SK-N-SH (cell line): ENCODE results near the gene CCDC167. TPM values are rescaled to one million over a fixed set of nuclear protein-coding genes. Genes with fewer than 3 reads are reported as not detected.

Source experiments
- CTCF ChIA-PET: fragments of 300-600, 350-600 bp; formaldehyde crosslinking; extraction: SDS; loops from one replicate; lab custom pipeline; 2021; lab: Yijun Ruan, JAX
- POLR2A ChIA-PET: fragments of 350-600 bp; sonication (Branson Sonifier 250); formaldehyde crosslinking; extraction: SDS; loops from one replicate; lab custom pipeline; 2020; ENCODE audit warnings: antibody characterized with exemption, inconsistent platforms; lab: Yijun Ruan, JAX
- DNase-seq: peaks from one replicate; pipeline ENCODE4 v3.0.0; 2012
- H2AFZ ChIP-seq: fragments of 200-600 bp; sonication (generic); 2 replicates; pipeline ENCODE4 v1.8.1; 2016; ENCODE audit warnings: antibody characterized with exemption, mild to moderate bottlenecking, low read depth
- H3F3A ChIP-seq: fragments of 200-600 bp; sonication (generic); replicated peaks from 2 replicates; pipeline ENCODE3; 2016; ENCODE audit warnings: antibody characterized with exemption, mild to moderate bottlenecking; ENCODE audit not compliant: insufficient read depth
- H3K27ac ChIP-seq, 2 experiments: fragments of 200-500 bp in 1 of 2; fragments of 200-600 bp in 1 of 2; sonication (Bioruptor generic) in 1 of 2; sonication (generic), shearing (Covaris generic) in 1 of 2; 2 replicates each; pipeline versions ENCODE4 v1.5.1 to v1.6.1; 2014 to 2016; ENCODE audit warnings: low read depth in 2 of 2, inconsistent platforms in 1 of 2, low read length in 1 of 2, mild to moderate bottlenecking in 1 of 2, mixed read lengths in 1 of 2
- H3K27me3 ChIP-seq: fragments of 200-600 bp; sonication (generic), shearing (Covaris generic); 2 replicates; pipeline ENCODE4 v1.6.1; 2016; ENCODE audit warnings: mixed run types; ENCODE audit not compliant: insufficient read depth
- H3K36me3 ChIP-seq, 2 experiments: fragments of 200-500 bp in 1 of 2; fragments of 200-600 bp in 1 of 2; sonication (Bioruptor generic) in 1 of 2; sonication (generic) in 1 of 2; replicated peaks in 1 of 2; 2 replicates each; pipeline versions ENCODE3 to v1.5.1; 2014 to 2016; ENCODE audit warnings: low read length in 1 of 2, mild to moderate bottlenecking in 1 of 2; ENCODE audit not compliant: insufficient read depth in 2 of 2, control insufficient read depth in 1 of 2
- H3K4me1 ChIP-seq, 2 experiments: fragments of 200-500 bp in 1 of 2; fragments of 200-600 bp in 1 of 2; sonication (Bioruptor generic) in 1 of 2; sonication (generic), shearing (Covaris generic) in 1 of 2; 2 replicates each; pipeline versions ENCODE4 v1.5.1 to v1.6.1; 2014 to 2016; ENCODE audit warnings: low read depth in 1 of 2, low read length in 1 of 2, mixed run types in 1 of 2; ENCODE audit not compliant: insufficient read depth in 2 of 2, control insufficient read depth in 1 of 2
- H3K4me2 ChIP-seq: fragments of 200-600 bp; sonication (generic), shearing (Covaris generic); 2 replicates; pipeline ENCODE4 v1.6.1; 2017; ENCODE audit warnings: mixed run types
- H3K4me3 ChIP-seq, 2 experiments: fragments of 200-500 bp in 1 of 2; fragments of 200-600 bp in 1 of 2; sonication (Bioruptor generic) in 1 of 2; sonication (generic), shearing (Covaris generic) in 1 of 2; 2 replicates each; pipeline versions ENCODE4 v1.5.1 to v1.8.1; 2014 to 2016; ENCODE audit warnings: low read depth in 2 of 2, inconsistent platforms in 1 of 2, low read length in 1 of 2, mild to moderate bottlenecking in 1 of 2, mixed read lengths in 1 of 2, moderate library complexity in 1 of 2
- H3K79me2 ChIP-seq: fragments of 200-600 bp; sonication (generic); 2 replicates; pipeline ENCODE4 v1.8.1; 2017; ENCODE audit warnings: mild to moderate bottlenecking; ENCODE audit not compliant: insufficient read depth
- H3K9ac ChIP-seq: fragments of 200-600 bp; sonication (generic); 2 replicates; pipeline ENCODE4 v1.6.1; 2017; ENCODE audit warnings: mixed run types
- H3K9me2 ChIP-seq: fragments of 200-600 bp; sonication (generic); 2 replicates; pipeline ENCODE4 v1.6.1; 2017; ENCODE audit warnings: mixed run types
- H3K9me3 ChIP-seq: fragments of 200-600 bp; sonication (generic); 2 replicates; pipeline ENCODE4 v1.6.1; 2017; ENCODE audit warnings: mixed run types, mild to moderate bottlenecking, moderate library complexity
- H4K20me1 ChIP-seq: fragments of 200-600 bp; sonication (generic); 2 replicates; pipeline ENCODE4 v1.6.1; 2017; ENCODE audit warnings: mild to moderate bottlenecking, mixed run types; ENCODE audit not compliant: insufficient read depth
- CTCF ChIP-seq: fragments of 200-600 bp; sonication (generic); IDR thresholded peaks from 2 replicates; pipeline ENCODE4 v1.6.1; 2017; ENCODE audit warnings: antibody characterized with exemption, mild to moderate bottlenecking, moderate library complexity
- ELF1 ChIP-seq: IDR thresholded peaks from 2 replicates; pipeline ENCODE4 v1.4.0; 2012
- EP300 ChIP-seq, 2 experiments: IDR thresholded peaks; 2 replicates each; pipeline versions ENCODE4 v1.4.0 to v1.6.1; 2012; ENCODE audit warnings: borderline replicate concordance in 1 of 2, low read depth in 1 of 2, low read length in 1 of 2
- FOSL2 ChIP-seq: IDR thresholded peaks from 2 replicates; pipeline ENCODE4 v1.4.0; 2012; ENCODE audit warnings: low read depth, mild to moderate bottlenecking, moderate library complexity, borderline replicate concordance
- FOXJ3 ChIP-seq: sonication (generic); formaldehyde crosslinking; IDR thresholded peaks from 2 replicates; pipeline ENCODE4 v1.5.1; 2020; ENCODE audit warnings: mild to moderate bottlenecking, missing genetic modification reagents
- FOXM1 ChIP-seq: IDR thresholded peaks from 2 replicates; pipeline ENCODE4 v1.4.0; 2012; ENCODE audit warnings: low read depth, mild to moderate bottlenecking
- IRF3 ChIP-seq: fragments of 150-350 bp; IDR thresholded peaks from 2 replicates; pipeline ENCODE4 v1.6.1; 2016; ENCODE audit warnings: mild to moderate bottlenecking, low read depth, low read length
- JUND ChIP-seq: IDR thresholded peaks from 2 replicates; pipeline ENCODE4 v1.4.0; 2012
- MEF2A ChIP-seq: IDR thresholded peaks from 2 replicates; pipeline ENCODE4 v1.4.0; 2012; ENCODE audit warnings: low read depth, borderline replicate concordance
- NRF1 ChIP-seq: IDR thresholded peaks from 2 replicates; pipeline ENCODE4 v1.6.1; 2012; ENCODE audit warnings: low read depth, mild to moderate bottlenecking, low read length
- PBX3 ChIP-seq: IDR thresholded peaks from 2 replicates; pipeline ENCODE4; 2012
- POLR2AphosphoS5 ChIP-seq: IDR thresholded peaks from 2 replicates; pipeline ENCODE4 v1.6.1; 2012; ENCODE audit warnings: low read depth, low read length
- SMC3 ChIP-seq: IDR thresholded peaks from 2 replicates; pipeline ENCODE4 v1.6.1; 2012; ENCODE audit warnings: low read depth, low read length, improper control_type of control experiment
- TAF1 ChIP-seq: IDR thresholded peaks from 2 replicates; pipeline ENCODE4 v1.6.1; 2012; ENCODE audit warnings: low read depth, mild to moderate bottlenecking, low read length, moderate library complexity, borderline replicate concordance
- TCF12 ChIP-seq: IDR thresholded peaks from 2 replicates; pipeline ENCODE4 v1.4.0; 2012
- YY1 ChIP-seq: IDR thresholded peaks from 2 replicates; pipeline ENCODE4 v1.4.0; 2012; ENCODE audit warnings: low read depth, mild to moderate bottlenecking
- ZBTB33 ChIP-seq: IDR thresholded peaks from 2 replicates; pipeline ENCODE4 v1.4.0; 2012; ENCODE audit warnings: low read depth, borderline replicate concordance
- WGBS: methylation state at CpG from one replicate; pipeline ENCODE4 v1.1.6; 2017; ENCODE audit warnings: low lambda C conversion rate; 5-methylcytosine and 5-hydroxymethylcytosine counted together
- polyA plus RNA-seq, 3 experiments: library from polyadenylated mRNA; depleted of rRNA; stranded (reverse); fragments of >200 nt; gene quantifications; 2 replicates each; pipeline ENCODE4 v1.2.3, GENCODE V29; 2012
- TF ChIP-seq, protein P1 (sequence below): fragments of 150-350 bp; IDR thresholded peaks from 2 replicates; pipeline ENCODE4 v1.6.1; 2017; ENCODE audit warnings: antibody characterized with exemption, low read length, low read depth, borderline replicate concordance

CCDC167 gene
- polyA plus RNA-seq, 1 of the 3 experiments (the other 2 are of a cell fraction): 49.1 TPM

GRCh38 chr6:37514321-37514771, 14.7 kb upstream of the CCDC167 start:
- ChIA-PET CTCF (interaction anchor here (0.8 to 1.2 kb wide), 2 partner anchors 29 to 52 kb away, joined by 3 to 5 read pairs; no protein-coding TSS in a partner anchor), POLR2A (no interaction called here)
- H3K27me3 ChIP-seq: no peaks in the 10 kb centered on the region
- H3K36me3 ChIP-seq: no peaks in the 10 kb centered on the region
- H4K20me1 ChIP-seq: no peaks in the 10 kb centered on the region
- no peaks in the 10 kb centered on the region for H3K79me2 ChIP-seq
- H3K9ac ChIP-seq: no peak overlapping the region
- H3K4me3 ChIP-seq: no peak overlapping the region
- TF ChIP-seq MEF2A (no peak), NRF1 (no peak), FOSL2 (no peak), IRF3 (no peak), FOXM1 (no peak), EP300 (IDR thresholded peaks at IDR 0.05; ENCODE audit: borderline replicate concordance in 1 of 2, low read depth in 1 of 2, low read length in 1 of 2) (no peak), YY1 (no peak), TAF1 (no peak), ZBTB33 (no peak), FOXJ3 (CRISPR knock-in tag) (no peak), SMC3 (no peak), TCF12 (no peak), POLR2AphosphoS5 (no peak), PBX3 (no peak), ELF1 (no peak), CTCF (no peak), JUND (no peak)
- TF ChIP-seq, protein P1, sequence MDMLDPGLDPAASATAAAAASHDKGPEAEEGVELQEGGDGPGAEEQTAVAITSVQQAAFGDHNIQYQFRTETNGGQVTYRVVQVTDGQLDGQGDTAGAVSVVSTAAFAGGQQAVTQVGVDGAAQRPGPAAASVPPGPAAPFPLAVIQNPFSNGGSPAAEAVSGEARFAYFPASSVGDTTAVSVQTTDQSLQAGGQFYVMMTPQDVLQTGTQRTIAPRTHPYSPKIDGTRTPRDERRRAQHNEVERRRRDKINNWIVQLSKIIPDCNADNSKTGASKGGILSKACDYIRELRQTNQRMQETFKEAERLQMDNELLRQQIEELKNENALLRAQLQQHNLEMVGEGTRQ: no peak
- H2AFZ ChIP-seq: no peak overlapping the region
- 44% methylated on average over 5 of the region's 5 CpGs for WGBS
- H3K4me1 ChIP-seq: peaks cover 5 to 54% of the 10 kb centered on the region in 2 experiments; a peak in 2 of 4 replicates
- no peak overlapping the region for H3K27ac ChIP-seq
- no peak for DNase-seq
- H3F3A ChIP-seq: no peaks in the 10 kb centered on the region
- no peaks in the 10 kb centered on the region for H3K9me3 ChIP-seq
- no peak overlapping the region for H3K4me2 ChIP-seq
- no peaks in the 10 kb centered on the region for H3K9me2 ChIP-seq
